Measurements from ENCODE around the gene HSCB.
"Not testable (repeated sequence)": the region's sequence is repeated elsewhere in the genome, so short reads cannot be mapped to it uniquely, and the experiment has no call there.

HSCB gene, protein sequence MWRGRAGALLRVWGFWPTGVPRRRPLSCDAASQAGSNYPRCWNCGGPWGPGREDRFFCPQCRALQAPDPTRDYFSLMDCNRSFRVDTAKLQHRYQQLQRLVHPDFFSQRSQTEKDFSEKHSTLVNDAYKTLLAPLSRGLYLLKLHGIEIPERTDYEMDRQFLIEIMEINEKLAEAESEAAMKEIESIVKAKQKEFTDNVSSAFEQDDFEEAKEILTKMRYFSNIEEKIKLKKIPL

DNA sequence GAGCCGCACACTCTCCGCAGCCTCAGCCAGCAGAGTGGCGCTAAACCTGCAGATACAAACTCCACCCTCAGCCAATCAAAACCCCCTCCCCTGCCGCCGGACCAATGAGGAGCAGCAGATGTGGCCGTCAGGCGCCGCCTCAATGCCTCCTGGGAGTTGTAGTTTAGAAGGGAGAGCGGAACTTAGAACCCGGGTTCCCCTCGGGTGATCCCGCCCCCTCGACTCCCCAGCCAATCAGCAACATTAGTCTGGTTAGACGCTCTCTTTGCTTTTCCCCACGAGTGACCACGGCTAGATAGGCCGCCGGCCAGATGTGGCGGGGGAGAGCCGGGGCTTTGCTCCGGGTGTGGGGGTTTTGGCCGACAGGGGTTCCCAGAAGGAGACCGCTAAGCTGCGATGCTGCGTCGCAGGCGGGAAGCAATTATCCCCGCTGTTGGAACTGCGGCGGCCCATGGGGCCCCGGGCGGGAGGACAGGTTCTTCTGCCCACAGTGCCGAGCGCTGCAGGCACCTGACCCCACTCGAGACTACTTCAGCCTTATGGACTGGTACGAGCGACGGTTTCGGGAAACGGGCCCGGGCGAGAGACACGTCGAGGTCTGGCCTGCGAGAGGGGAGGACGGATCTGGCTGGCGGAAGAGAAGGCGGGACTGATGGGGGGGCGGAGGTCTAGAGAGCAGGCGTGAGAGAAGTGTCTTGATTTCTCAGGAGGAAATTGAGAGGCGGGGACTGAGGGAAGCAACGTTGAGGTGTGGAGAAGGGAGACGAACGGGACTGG, at the start of gene HSCB, which contains the start of gene CHEK2:
HSCB (plus strand) TSS at position 255 of the 777 bp plus-strand sequence; CDS start at position 312, 57 bp downstream.
CHEK2 (minus strand) TSS at position 36 of the 777 bp plus-strand sequence. CDS start 7,099 bp downstream, outside the sequence.
- DNase-seq, result peak; percentile 95 to 100 (median 98)
- intact Hi-C loops (cut with DNase I), result loop anchor here (1.0 to 5.0 kb wide), 2 partner anchors 30 to 60 kb away; partner anchors contain the start of gene CCDC117

DNA sequence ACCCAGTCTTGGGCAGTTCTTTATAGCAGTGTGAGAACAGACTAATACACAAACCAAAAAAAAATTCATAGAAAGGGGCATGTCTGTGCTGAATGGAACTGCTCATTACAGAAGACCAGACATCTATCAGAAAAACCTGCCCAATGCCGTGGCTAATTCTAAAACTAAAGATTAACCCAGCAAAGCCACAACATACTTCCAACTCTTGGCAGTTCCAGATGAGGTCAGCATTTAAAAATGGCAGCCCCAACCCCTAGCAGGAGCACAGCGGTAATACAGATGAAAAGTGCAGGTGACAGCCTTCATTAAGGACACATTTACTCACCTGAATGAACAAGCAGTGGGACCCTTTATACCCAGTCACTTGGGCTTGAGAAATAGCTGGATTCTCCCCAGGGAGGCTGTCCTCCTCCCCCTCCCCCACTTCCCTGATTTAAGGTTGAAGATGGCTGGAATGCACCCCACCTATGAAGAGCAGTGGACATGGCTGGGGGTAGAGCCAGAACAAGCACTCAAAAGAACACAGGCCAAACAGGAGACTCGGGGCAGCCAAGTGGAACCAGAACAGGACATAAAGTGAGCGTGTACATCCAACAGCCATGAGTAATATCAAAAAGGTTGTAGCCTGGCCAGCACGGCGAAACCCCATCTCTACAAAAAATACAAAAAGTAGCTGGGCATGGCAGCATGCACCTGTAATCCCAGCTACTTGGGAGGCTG, 48.6 kb upstream of the HSCB start:
- DNase-seq; intact Hi-C loops (cut with DNase I): not testable (repeated sequence)

DNA sequence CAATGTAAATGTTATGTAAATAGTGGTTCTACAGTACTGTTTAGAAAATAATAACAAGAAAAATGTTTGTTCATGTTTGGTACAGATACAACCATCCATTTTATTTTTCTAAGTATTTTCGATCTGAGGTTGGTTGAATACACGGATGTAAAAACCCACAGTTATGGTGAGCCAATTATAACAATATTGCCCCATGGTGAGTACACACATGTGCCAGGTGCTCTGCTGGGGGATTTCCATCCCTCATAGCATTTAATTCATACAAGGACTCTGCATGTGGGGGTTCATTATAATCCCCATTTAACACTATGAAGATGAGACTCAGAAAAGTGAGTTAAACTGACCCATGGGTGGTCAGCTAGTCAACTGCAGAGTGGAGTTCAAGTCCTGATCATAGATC, 38.9 kb upstream of the HSCB start:
- intact Hi-C loops (cut with DNase I), result no loop called here
- DNase-seq, result no peak

DNA sequence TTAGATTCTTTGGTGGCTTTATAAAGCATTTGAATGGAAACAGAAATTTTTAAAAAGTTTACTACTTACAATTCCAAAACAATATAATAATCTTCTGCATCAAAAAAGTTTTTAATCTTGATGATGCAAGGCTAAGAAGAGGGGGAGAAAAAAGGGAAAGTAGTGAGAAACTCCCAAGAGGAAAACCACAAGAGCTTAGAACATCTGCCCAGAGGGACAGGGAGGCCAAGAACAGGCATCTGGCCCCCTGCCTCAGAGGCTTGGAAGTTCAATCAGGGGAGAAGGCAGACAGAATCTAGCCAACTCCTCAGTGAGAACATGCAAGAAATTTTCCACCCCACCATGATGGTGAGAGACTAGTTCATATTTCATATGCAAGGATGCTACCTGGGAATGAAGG, 38.4 kb upstream of the HSCB start:
- DNase-seq, result no peak
- intact Hi-C loops (cut with DNase I), result no loop called here

DNA sequence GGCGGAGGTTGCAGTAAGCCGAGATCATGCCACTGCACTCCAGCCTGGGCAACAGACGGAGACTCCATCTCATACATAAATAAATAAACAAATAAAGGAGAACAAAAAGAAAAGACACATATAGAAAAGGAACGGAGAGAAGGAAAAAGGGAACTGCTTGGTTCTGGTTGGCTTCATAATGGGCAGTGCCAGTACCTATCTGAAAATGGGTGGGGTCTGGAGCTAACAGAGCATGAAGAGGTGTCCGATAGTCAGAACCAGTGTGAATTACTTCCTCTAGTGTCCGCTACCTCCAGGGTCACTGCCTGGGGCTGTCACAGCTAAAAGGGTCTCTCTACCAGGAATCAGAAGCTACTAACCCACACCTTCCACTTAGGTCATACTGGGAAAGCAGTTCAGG, 35.0 kb upstream of the HSCB start:
- DNase-seq, result no peak
- intact Hi-C loops (cut with DNase I), result no loop called here

DNA sequence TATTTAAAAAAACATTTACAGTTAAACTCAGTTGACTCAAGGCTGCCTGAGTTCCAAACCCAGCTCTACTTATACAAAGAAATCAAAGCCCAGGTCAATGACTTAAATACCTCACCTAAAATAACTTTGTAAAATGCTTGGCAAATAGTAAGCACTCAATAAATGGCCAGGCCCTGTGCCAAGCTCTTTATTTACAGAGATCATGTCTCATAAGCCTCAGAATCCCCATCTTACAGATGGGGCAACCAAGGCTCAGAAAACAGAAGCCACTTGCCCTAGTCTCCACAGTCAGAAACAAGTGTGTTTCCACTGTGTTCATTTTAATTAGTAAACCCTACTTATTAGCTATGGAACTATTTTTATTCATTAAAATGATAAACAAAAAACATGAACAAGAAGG, 31.7 kb upstream of the HSCB start:
- DNase-seq, result no peak
- intact Hi-C loops (cut with DNase I), result no loop called here

DNA sequence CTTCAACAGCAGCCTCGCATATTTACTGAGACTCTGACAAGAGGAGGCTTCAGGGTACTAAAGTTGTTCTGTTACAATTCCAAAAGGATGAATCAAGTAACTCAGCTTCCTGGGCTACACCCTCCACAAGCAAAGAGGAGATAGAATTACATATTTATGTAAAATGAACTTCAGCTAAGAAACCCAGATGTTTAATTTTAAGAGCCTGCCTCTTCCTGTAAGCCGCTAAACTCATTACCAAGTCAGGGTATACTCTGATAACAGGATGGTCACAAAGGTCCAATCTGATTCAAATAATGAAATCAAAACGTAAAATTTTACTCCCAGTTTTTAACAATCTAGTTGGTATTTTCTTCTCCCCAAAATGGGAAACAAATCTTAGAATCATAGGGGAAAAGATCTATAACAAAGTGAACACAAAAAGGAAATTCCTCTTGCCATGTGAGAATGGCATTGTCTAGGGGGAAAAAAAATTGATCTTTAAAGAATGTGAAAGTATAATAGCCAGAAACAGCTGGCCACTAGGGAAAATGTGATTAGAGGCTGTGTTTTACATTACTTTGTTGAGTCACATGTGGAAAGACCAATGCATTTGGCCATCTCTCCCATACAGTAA, 31.2 kb upstream of the HSCB start:
- intact Hi-C loops (cut with DNase I), result no loop called here
- DNase-seq, result no peak

DNA sequence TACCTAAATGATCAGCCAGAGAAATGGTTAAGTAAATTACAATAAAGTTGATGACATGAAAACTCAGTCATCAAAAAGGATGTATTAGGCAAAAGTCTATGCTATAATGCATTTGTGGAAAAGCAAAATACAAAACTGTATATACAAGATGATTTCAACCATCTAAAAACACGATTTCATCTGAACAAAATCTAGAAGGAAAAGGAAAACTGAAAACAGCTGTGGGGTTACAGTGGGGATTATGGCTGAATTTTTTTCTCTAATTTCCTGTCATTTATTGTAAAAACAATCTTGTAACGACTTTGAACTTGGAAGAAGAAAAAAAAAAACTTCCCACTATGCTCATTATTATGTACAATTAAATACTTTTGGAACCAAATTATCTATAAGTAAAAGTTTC, 30.5 kb upstream of the HSCB start:
- intact Hi-C loops (cut with DNase I), result no loop called here
- DNase-seq, result no peak

DNA sequence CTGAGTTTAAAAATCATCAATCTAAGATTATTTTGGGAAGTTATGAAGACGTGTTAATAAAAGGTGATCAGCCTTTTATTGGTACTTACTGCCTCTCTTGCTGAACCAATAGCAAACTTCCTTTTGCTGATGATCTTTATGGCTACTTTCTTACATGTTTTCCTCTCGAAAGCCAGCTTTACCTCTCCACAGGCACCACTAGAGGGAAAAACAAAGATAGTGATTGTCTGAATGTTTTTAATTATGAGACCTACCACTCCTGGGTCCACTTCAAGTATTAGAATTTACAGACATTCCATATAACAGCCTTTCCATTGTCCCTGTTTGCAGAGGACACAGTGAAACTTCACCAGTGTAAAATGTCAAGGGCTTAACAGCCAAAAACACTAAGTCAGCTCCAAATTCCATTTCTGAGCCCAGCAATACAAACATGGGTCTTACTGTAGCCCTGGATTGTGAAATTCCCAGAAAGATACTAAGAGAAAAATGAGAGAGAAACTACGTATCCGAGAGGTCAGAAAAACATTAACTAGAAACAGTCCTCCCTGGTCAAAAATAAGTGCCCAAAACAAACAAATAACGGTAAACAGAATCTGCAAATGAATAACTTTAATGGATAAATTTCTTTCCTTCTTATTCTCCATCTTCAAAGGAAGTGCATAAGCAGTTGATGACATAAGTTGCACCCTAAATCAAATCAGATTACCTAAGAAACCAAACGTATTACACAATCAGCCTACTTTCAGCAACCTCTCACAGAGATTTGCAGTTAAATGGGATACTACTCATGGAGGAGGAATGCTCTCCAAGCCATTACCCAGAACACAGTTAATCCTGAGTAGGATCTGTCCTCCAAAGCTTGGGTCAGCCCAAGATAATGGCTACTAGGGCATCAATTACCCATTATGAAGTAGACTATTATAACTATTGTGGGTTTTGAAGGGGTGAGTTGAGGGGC, 29.7 kb upstream of the HSCB start:
- intact Hi-C loops (cut with DNase I), result no loop called here
- DNase-seq, result no peak

DNA sequence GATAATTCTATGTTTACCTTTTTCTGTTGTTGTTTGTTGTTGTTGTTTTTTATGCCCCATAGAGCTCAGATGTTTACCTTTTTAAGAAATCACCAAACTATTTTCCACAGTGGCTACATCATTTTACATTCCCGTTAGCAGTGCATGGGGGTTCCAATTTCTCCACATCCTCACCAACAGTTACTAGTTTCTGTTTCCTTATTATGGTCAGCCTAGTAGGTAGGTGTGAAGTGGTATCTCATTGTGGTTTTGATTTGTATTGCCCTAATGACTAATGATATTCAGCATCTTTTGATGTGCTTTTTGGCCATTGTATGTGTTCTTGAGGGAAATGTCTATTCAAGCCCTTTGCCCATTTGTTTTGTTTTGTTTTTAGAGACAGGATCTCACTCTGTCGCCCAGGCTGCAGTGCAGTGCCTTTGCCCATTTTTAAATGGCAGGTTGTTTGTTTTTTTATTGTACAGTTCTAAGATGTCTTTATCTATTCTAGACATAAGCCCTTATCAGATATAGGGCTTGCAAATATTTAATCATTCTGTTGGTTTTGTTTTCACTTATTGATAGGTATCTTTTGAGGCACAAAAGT, 27.7 kb upstream of the HSCB start:
- intact Hi-C loops (cut with DNase I), result no loop called here
- no peak for DNase-seq

DNA sequence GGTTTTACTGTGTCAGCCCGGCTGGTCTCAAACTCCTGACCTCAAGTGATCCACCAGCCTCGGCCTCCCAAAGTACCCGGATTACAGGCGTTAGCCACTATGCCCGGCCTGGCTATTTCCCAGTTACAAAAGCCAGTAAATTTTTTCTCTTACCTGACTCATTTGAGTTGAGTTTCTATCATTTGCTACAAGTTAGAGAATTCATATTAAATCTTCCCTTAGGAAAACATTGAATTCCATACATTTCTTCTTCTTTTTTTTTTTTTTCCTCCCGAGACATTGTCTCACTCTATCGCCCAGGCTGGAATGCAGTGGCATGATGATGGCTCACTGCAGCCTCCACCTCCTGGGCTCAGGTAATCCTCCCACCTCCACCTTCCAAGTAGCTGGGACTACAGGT, 26.2 kb upstream of the HSCB start:
- intact Hi-C loops (cut with DNase I), result no loop called here
- DNase-seq, result no peak

DNA sequence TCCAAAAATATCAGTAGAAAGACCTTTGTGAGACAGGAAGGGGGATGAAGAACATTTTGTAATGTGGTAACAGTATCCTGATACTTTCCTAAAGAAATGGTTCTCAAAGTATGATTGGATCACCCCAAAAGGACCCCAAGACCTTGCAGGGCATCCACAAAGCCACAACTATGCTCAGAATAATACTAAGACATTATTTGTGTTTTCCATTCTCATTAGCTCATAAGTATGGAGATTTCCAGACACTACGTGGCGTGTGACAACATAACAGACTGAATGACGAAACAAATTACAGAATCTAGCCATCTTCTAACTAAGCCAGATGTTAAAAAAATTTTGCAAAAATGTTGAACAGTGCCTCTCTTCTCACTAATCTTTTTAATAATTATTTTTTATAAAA, 25.2 kb upstream of the HSCB start:
- DNase-seq, result no peak
- intact Hi-C loops (cut with DNase I), result no loop called here

DNA sequence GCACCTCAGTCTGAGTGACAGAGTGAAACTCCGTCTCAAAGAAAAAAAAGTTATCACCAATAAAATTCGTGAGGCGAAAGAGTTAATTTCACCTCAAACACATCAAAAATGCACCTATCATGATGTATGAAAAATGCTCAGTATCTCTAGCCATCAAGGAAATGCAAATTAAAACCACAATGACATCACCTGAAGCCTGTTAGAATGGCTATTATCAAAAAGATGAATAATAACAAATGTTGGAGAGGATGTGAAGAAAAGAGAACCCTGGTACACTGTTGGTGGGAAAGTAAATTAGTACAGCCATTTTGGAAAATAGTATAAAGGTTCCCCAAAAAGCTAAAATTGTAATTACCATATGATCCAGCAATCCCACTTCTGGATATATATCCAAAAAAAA, 23.8 kb upstream of the HSCB start:
- no peak for DNase-seq
- intact Hi-C loops (cut with DNase I), result no loop called here

DNA sequence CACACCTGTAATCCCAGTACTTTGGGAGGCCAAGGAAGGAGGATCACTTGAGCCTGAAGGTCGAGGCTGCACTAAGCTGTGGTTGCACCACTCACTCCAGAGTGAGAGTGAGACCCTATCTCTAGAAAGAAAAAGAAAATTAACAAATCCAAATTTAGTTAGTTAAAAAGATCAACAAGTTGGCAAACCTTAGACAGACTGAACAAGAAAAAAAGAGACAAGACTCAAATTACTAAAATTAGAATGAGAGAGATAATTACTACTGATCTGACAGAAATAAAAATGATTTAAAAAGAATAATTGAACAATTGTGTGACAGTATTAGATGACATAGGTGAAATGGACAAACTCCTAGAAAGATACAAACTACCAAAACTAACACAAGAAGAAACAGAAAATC, 13.8 kb upstream of the HSCB start:
- no peak for DNase-seq

DNA sequence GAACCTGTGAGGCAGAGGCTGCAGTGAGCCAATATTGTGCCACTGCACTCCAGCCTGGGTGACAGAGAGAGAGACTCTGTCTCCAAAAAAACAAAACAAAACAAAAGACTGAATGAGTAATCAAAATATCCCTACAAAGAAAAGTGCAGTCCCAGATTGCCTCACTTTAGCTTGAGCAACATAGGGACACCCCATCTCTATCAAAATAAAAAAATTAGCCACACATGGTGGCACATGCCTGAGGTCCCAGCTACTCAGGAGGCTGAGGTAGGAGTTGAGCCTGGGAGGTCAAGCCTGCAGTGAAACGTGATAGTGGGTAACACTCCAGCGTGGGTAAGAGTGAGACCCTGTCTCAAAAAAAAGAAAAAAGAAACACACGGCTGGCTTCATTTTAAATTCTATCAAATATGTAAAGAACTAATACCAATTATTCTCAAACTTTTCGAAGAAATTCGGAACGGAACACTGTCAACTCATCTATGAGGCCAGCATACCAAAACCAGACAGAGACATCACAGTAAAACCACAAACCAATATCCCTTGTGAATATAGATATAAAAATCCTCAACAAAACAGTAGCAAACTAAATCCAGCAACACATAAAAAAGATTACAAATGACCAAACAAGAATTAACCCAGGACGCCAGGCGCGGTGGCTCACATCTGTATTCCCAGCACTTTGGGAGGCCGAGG, 13.1 kb upstream of the HSCB start:
- intact Hi-C loops (cut with DNase I), result no loop called here
- DNase-seq, result no peak

More for the DNA sequence above, 13.8 kb upstream of the HSCB start:
- intact Hi-C loops (cut with DNase I), result no loop called here

DNA sequence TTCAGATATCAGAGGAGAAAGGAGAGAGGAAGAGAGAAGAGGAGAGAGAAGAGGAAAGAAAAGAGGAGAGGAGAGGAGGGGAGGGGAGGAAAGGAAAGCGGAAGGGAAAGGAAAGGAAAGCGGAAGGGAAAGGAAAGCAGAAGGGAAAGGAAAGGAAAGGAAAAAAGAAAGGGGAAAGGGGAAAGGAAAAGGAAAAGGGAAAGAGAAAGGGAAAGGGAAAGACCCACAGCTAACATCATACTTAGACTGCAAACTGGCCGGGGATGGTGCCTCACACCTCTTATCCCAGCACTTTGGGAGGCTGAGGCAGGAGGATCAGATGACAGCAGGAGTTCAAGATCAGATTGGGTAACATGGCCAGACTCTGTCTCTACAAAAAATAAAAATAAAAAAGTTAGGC, 11.7 kb upstream of the HSCB start:
- no peak for DNase-seq
- intact Hi-C loops (cut with DNase I), result no loop called here

DNA sequence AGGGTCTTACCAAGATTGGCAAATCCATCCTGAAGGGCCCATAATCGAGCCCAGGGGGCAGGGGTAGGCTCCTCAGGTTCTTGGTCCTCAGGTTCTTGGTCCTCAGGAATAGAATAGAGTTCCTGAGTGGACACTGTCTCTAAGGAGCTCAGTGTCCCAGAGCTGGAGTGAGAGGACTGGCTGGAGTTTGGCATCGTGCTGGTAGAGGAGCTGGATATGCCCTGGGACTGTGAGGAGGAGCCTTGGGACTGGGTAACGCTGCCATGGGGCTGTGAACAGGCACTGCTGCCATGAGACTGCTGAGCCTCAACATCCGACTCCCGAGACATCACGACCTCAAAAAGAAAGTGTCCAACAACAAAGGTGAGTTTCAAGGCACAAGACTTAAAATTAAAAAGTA, 7.4 kb upstream of the HSCB start:
- intact Hi-C loops (cut with DNase I), result no loop called here
- DNase-seq, result no peak

DNA sequence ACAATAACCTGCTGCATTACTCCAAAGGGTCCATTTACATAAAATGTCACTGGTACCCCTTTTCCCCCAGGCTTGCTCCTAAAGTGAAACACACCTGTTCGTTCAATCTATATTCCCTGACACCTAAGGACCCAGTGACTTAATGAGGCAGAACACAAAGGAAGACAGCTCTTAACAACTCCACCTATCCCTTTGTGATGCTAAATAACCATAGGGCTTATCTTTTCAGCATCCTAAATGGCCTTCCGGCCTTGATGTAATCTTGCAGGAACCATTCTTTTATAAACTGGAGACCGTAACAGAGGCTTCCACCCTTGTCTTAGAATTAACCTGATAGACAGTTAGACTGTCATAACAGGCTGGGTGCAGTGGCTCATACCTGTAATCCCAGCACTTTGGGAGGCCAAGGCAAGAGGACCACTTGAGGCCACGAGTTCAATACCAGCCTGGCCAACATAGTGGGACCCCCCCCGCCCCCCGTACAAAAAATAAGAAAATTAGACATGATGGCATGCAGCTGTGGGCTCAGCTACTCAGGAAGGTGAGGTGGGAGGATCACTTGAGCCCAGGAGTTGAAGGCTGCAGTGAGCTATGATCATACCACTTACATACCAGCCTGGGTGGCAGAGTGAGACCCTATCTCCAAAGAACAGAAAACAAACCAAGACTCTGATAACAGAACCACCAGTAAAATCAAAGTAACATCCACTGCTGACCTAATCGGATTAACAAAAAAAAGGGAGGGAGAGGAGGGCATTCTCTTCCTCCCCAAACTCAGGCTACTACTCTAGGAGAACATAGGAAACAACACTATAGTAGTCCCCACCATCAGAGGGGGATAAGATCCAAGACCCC, 5.3 kb upstream of the HSCB start:
- DNase-seq, result no peak
- intact Hi-C loops (cut with DNase I), result no loop called here
